ENCODE data around the gene ANKRD23.

DNA sequence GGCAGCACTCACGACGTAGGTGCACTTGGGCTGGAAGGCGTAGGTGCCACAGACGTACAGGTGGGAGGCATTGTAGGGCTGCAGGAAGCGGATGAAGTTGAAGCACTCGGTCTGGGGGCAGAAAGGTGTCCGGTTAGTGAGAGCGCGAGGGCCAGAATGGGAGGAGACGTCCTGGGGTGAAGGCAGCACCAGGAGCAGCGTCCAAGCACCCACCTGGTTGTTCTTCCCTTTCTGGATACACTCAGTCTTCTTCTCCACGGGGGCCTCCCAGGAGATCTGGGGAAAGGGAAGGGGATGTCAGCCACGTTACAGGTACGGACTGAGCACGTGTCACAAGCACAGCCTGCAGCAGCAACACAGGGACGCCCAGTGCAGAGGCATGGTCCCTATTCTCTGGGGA is 21.8 kb upstream of the ANKRD23 start:
- TF ChIP-seq, protein P1, sequence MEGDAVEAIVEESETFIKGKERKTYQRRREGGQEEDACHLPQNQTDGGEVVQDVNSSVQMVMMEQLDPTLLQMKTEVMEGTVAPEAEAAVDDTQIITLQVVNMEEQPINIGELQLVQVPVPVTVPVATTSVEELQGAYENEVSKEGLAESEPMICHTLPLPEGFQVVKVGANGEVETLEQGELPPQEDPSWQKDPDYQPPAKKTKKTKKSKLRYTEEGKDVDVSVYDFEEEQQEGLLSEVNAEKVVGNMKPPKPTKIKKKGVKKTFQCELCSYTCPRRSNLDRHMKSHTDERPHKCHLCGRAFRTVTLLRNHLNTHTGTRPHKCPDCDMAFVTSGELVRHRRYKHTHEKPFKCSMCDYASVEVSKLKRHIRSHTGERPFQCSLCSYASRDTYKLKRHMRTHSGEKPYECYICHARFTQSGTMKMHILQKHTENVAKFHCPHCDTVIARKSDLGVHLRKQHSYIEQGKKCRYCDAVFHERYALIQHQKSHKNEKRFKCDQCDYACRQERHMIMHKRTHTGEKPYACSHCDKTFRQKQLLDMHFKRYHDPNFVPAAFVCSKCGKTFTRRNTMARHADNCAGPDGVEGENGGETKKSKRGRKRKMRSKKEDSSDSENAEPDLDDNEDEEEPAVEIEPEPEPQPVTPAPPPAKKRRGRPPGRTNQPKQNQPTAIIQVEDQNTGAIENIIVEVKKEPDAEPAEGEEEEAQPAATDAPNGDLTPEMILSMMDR (conservative IDR thresholded peaks at IDR 0.05 in 1 of 2, IDR thresholded peaks at IDR 0.05 in 1 of 2; ENCODE audit: extremely low read depth in 1 of 2, insufficient read depth in 1 of 2, low read depth in 1 of 2, low read length in 2 of 2): no peak
- TF ChIP-seq EZH2 (IDR thresholded peaks at IDR 0.05; ENCODE audit: borderline replicate concordance, low read length): no peak

All from mammary epithelial cell (primary cell).